SK-N-SH treated with all-trans-retinoic acid at 6 μM for 48 hours (cell line): Measurements from ENCODE around the gene CDK6.

Source experiments
- ARNTL ChIP-seq: fragments of 450-650 bp; formaldehyde crosslinking; IDR thresholded peaks from 2 replicates; pipeline ENCODE4 v1.5.0; 2020; ENCODE audit warnings: low read depth, mild to moderate bottlenecking, moderate library complexity, borderline replicate concordance
- CREB5 ChIP-seq: fragments of 250-450 bp; sonication (Bioruptor Pico); IDR thresholded peaks from 2 replicates; pipeline ENCODE4 v1.5.1; 2020; ENCODE audit warnings: low read depth, mild to moderate bottlenecking, moderate library complexity
- CSRNP3 ChIP-seq: fragments of 250-450 bp; sonication (Bioruptor Pico); IDR thresholded peaks from 2 replicates; pipeline ENCODE4 v1.5.1; 2021; ENCODE audit warnings: mild to moderate bottlenecking, moderate library complexity
- ISL1 ChIP-seq: fragments of 250-450 bp; sonication (Bioruptor Pico); IDR thresholded peaks from 2 replicates; pipeline ENCODE4 v2.1.2; 2022; ENCODE audit warnings: mild to moderate bottlenecking, moderate library complexity
- OSR1 ChIP-seq: fragments of 250-450 bp; sonication (Bioruptor Pico); IDR thresholded peaks from 2 replicates; pipeline ENCODE4 v1.8.0; 2022; ENCODE audit warnings: moderate library complexity, mild to moderate bottlenecking, inconsistent platforms
- PATZ1 ChIP-seq: fragments of 250-450 bp; sonication (Bioruptor Pico); IDR thresholded peaks from 2 replicates; pipeline ENCODE4 v1.8.0; 2020; ENCODE audit warnings: mild to moderate bottlenecking, moderate library complexity, borderline replicate concordance
- POU6F1 ChIP-seq: fragments of 250-450 bp; sonication (Bioruptor Pico); IDR thresholded peaks from 2 replicates; pipeline ENCODE4 v1.8.0; 2021; ENCODE audit warnings: low read depth, mild to moderate bottlenecking, moderate library complexity, borderline replicate concordance
- RARB ChIP-seq: fragments of 250-450 bp; sonication (Bioruptor Pico); IDR thresholded peaks from 2 replicates; pipeline ENCODE4 v1.8.0; 2021; ENCODE audit warnings: mild to moderate bottlenecking, moderate library complexity
- SNAI2 ChIP-seq: fragments of 250-450 bp; sonication (Bioruptor Pico); IDR thresholded peaks from 2 replicates; pipeline ENCODE4 v1.5.0; 2020; ENCODE audit warnings: mild to moderate bottlenecking, moderate library complexity
- ZFP3 ChIP-seq: fragments of 250-450 bp; sonication (Bioruptor Pico); IDR thresholded peaks from 2 replicates; pipeline ENCODE4 v1.5.0; 2020; ENCODE audit warnings: mild to moderate bottlenecking, moderate library complexity
- ZFP30 ChIP-seq: fragments of 450-650 bp; formaldehyde crosslinking; IDR thresholded peaks from 2 replicates; pipeline ENCODE4 v1.5.0; 2022; ENCODE audit warnings: mild to moderate bottlenecking, moderate library complexity
- ZNF565 ChIP-seq: fragments of 450-650 bp; formaldehyde crosslinking; conservative IDR thresholded peaks from 2 replicates; pipeline ENCODE4 v1.5.0; 2020; ENCODE audit warnings: low read depth, mild to moderate bottlenecking, moderate library complexity
- ZNF70 ChIP-seq: fragments of 450-650 bp; formaldehyde crosslinking; IDR thresholded peaks from 2 replicates; pipeline ENCODE4 v1.5.0; 2020; ENCODE audit warnings: mild to moderate bottlenecking, moderate library complexity
- ZNF8 ChIP-seq: fragments of 450-650 bp; formaldehyde crosslinking; IDR thresholded peaks from 2 replicates; pipeline ENCODE4 v1.5.0; 2020; ENCODE audit warnings: mild to moderate bottlenecking, moderate library complexity

GRCh38 chr7:92876836-92877235, 40.5 kb upstream of the CDK6 start:
- TF ChIP-seq ZFP30 (no peak), ISL1 (CRISPR knock-in tag) (no peak), CSRNP3 (CRISPR knock-in tag) (no peak), ZNF565 (CRISPR knock-in tag) (no peak), ARNTL (CRISPR knock-in tag) (no peak), OSR1 (CRISPR knock-in tag) (no peak), ZNF8 (CRISPR knock-in tag) (no peak), SNAI2 (CRISPR knock-in tag) (no peak), POU6F1 (no peak), RARB (no peak), ZFP3 (CRISPR knock-in tag) (no peak), CREB5 (CRISPR knock-in tag) (no peak), PATZ1 (CRISPR knock-in tag) (no peak), ZNF70 (no peak)
